Stimulated activated CD4-positive, alpha-beta T cell treated with anti-CD3 and anti-CD28 coated beads, Interleukin-2, amount 100 ng/mL, for 48 hours (primary cell): ENCODE data around the gene FGD3.

Experiments used
- DNase-seq, 2 donors: peaks; one replicate each; pipeline ENCODE4 v3.0.0-alpha.2; 2020

Gene FGD3

DNA sequence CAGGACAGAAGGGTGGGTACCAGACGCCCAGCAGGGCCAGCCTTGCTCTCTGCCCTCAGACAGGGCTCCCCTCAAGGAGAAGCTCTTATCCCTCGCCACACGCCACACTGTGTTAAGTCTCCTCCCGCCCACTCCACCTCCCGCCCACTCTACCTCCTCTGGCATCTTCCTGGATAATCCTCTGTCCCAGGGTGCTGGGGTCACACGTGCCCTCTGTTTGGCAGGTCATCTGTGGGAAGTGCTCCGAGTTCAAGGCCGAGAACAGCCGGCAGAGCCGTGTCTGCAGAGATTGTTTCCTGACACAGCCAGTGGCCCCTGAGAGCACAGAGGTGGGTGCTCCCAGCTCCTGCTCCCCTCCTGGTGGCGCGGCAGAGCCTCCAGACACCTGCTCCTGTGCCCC lies 85.2 kb downstream of the FGD3 start:
- no peak for DNase-seq

DNA sequence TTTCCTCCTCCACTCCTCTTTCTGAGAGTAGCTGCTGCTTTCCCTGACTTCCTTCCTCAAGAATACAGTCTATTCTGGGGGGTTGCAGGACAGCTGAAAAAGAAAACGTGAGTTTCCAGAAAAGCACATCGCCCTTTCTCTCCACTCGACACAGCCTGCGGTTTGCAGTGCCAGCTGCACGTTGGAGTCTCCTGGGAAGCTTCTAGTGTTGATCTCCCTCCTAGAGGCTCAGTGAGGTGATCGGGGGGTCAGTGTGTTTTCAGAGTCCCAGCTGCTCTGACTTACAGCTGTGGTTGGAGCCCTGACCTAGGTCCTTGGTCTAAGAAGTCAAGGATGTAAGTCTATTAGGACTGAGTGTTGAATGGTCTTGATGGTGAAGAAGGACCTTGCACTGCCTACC lies 86.2 kb downstream of the FGD3 start:
- DNase-seq, result no peak

DNA sequence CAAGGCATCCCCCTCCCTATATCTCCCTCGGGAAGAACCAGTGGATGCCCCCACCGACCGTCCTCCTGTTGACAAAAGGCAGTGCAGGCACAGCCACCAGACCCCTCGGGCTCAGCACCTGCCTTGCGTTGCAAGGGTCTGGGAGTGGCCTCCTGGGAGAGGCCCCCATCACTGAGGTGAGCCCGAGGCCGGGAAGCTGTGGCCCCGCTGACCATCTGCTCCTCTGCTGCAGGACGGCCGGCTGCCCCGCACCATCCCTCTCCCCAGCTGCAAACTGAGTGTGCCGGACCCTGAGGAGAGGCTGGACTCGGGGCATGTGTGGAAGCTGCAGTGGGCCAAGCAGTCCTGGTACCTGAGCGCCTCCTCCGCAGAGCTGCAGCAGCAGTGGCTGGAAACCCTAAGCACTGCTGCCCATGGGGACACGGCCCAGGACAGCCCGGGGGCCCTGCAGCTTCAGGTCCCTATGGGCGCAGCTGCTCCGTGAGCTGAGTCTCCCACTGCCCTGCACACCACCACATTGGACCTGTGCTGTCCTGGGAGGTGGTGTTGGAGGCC lies 87.9 kb downstream of the FGD3 start:
- DNase-seq, result no peak

DNA sequence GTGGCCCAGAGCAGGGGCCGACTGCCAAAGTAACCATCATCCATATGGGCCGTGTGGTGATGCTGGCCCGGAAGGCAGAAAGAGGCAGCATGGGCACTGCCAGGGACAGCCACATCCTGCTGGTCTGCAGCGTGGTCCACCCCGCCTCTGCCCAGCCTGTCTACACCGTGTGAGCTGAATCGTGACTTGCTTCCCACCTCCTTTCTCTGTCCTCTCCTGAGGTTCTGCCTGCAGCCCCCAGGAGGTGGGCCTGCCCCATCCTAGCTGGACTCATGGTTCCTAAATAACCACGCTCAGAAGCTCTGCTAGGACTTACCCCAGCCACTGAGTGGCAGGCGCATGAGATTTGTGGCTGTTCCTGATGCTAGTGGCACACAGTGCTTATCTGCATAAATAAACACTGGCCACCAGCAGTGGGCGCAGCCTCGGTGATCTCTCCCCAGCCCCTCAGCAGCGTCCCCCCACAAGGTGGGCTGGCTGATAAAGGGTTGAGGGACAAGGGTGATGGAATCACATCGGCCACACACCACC lies 88.6 kb downstream of the FGD3 start:
- DNase-seq, result no peak

DNA sequence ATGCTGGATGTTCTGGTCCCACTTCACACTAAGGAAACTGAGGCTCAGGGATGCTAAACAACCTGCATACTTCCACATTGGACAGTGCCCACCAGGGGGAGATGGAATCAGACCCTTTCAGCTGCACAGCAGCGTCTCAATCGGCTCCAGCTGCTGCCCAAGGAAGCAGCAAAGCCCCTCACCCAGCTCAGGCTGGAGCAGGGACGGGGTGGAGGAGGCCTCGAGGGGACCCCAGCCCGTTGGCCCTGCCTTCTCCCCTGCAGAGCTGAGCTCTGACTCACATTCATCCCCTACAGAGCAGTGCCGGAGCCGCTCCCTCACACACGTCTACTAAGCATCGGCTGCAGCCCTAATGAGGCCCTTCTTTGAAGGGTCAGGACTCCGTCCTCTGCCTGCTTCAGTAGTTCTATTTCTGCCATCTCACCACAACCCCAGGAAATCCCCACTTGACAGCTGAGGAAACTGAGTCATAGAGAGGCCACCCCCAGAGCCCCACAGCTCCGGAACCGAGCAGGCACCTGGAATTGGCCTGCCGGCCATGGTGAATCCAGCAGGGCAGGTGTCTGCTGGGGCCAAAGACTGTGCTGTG lies 89.7 kb downstream of the FGD3 start:
- no peak for DNase-seq

DNA sequence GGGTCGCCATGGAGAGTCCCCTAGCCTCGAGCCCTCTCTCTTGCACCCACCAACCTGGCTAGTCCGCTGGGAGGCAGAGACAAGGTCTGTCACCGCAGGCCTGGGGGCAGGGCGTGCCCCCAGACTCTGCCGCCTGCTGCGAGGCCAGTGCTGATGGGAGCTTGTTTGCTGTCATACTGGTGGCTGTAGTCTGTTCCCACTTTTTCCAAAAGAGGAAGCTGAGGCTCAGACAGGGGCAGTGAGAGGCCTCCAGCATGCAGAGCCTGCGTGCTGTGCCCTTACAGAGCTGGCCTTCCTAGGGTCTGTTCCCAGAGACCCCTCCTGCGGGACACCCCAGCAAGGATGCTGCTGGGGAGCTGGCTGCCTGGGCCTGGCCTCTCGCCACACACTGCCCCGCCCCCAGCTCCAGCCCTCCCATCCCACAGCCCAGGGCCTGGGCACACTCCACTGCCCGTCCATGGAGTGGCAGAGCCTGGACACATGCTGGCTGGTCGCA lies 90.2 kb downstream of the FGD3 start:
- no peak for DNase-seq

DNA sequence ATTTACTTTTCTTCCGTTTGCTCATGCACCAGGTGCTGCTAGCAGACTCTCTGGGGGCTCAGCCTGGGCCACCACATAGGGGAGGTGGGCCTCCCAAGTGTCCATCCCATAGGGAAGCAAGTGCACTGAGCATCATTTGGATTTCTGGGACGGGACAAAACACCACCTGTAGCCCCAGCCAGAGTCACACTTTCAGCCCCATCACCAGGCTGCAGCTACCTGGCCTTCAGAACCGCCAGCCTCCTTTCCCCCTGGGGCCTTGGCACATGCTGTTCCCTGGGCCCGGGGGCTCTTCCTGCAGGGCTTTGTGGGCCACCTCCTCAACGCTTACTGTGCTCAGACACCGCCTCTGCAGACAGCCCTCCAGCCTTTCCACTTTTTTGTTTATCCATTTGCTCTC lies 91.6 kb downstream of the FGD3 start:
- DNase-seq, result no peak

DNA sequence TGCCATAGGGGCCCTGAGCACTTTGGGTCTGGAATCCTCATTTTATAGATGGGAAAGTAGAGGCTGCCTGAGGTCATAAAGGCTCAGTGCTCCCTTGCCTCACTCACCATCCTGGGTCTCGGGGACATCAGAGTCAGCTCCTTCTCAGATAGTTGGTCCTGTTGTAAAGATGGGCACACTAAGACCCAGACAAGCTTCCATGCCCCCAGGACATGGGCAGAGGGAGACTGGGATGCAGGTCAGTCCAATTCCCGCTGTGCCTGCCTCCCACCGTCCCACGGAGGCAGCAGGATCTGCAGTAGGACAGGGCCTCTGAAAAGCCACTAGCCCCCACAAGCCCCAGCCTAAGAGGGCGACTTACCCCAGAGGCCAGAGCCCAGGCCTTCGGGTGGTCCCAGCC lies 92.1 kb downstream of the FGD3 start:
- DNase-seq, result no peak

DNA sequence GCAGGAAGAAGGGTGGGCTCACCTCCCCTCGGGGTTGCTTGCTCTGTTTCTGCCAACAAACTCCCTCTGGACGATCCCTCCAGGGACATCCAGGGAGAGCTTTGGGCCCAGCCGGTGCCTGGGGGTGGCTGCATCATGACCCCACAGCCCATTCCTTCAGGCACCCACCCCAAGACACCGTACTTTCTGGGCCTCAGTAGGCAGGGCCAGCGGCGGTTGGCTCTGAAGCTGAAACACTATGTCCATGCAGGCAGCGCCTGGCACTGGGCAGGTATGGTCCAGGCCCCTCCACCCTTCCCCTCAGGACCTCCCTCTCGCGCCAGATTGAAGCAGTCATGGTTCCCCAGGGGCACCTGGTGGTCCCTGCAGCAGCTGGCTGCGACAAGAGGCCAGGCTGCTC lies 92.7 kb downstream of the FGD3 start:
- no peak for DNase-seq

DNA sequence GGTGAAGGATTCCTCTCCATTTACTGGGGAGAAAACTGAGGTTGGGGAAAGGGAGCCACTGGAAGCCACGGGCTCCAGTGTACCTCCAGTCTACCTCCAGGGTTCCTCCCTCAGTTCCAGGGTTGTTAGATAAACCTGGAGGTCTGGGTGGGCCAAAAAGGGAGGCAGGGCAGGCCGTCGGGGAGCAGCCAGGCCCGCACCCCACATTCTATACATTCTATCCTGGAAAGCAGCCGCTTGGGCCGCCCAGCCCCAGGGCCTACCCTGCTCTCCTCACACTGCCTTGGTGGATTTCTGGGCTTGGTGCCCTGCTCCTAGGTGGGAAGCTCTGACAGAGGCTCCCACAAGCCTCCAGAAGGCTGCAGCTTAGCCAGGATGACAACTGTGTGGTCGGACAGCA lies 93.1 kb downstream of the FGD3 start:
- DNase-seq, result no peak

DNA sequence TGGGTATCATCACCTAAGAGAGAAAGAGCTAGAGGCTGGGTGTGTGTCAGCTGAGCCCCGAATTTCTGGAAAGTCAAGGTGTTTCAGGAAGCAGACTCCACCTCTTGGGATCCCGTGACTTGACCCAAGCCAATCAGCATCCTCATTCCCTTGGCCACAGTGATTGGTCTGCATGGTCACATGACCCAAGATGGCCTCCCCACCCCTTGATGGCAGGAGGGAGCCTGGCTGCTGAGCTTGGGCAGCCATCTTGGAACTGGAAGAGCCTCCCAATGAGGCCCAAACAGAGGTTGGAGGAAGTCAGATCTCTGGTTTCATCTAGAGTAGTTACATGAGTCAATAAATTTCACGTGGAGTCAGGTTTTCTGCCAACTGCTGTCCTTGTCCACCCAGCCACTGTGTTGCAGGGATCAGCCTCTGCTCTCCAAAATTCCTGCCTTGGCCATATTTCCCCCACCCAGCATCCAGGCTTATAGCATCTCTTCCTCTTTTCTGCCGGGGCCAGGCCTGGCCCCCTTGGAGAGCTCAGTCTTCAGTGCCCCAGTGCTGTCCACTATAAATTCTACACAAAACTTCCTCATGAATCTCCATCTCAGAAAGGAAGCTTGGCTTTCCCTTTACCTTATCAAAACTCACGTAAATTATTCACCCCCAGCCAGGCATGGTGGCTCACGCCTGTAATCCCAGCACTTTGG lies 93.9 kb downstream of the FGD3 start:
- no peak for DNase-seq

DNA sequence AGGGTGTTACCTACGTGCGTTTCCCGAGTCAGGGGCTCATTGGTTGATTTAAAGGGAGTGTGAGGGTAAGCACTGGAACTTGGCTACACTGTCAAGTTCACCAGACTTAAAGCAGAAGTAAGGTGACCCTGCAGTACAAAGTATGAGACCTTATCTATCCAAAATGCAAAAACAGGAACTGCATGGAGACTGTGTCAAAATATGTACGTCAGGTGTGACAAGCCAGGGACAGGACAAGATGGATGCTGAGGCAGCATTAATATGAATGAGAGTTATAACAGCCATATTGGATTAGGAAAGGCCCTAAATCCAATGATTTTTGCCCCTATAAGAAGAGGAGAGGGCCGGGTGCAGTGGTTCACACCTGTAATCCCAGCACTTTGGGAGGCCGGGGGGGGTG lies 95.8 kb downstream of the FGD3 start:
- DNase-seq, result no peak

DNA sequence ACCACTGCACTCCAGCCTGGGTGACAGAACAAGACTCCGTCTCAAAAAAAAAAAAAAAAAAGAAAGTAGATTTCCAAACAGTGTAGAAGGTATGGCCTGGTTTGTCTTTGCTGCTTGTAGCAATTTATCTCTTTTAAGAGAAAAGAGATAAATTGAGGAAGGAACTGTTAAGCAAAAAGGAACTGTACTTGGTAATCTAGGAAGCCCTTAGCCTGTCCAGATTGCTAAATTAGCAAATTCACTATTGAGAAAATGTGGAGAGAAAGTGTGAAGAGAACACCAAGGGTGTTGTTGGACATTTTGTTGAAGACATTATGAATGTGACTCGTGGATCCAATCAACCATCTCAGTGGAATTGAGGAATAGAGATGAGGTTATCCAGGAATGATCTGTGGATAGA lies 98.2 kb downstream of the FGD3 start:
- DNase-seq, result no peak

DNA sequence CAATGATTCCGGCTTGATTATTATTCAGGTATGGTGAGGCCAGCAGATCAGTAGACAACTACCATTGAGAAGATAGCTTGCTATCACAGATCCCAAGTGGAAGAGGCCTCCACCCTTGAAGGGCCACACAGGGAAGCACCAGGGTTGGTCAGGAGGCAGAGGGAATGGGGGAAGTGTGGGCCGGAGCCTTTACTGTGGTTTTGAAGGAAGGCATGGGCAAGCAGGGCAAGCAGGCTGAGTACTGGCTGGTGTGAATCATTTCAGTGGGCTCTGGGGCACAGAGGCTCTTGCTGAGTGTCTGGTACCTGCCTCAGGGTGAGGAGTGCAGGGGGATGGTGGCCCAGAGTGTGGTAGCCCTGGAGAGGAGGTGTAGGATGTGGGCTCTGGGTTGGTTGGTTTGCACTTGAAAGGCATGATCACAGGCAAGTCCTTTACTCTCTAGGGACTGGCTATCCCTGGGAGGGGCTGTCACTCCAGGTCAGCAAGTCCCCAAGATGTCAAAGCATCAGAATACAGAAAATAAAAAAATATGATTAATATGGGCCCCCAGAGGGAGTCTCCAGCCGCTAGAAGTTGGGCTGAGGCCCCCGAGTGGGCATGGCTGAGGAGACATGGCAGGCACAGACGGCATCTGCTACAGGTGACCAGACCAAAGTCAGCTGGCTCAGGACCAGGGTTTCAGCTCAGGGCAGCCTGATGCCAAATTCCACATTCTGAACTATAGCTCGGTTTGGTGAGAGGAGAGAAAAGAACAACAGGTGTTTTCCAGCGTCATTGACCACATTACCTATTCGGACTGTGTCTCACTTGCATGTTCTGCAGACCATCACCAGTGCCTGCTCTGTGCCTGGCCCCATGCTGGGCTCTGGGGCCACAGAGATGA lies 101.5 kb downstream of the FGD3 start:
- no peak for DNase-seq

DNA sequence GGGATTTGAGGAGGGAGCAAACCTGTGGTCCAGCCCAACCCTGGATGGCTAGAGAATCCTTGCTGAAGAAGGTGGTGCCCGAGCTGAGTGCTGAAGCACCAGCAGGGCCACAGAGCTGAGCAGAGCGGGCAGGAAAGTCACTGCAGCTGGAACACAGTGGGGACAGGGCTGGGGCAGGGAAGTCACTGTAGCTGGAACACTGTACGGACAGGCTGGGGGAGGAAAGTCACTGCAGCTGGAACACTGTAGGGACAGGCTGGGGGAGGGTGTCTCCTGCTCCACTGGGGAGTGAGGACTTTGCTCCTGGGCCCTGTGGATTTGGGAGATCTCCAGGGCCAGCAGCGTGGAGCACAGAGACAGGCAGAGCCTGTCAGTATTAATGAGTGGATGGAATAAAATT lies 102.2 kb downstream of the FGD3 start:
- DNase-seq, result no peak

DNA sequence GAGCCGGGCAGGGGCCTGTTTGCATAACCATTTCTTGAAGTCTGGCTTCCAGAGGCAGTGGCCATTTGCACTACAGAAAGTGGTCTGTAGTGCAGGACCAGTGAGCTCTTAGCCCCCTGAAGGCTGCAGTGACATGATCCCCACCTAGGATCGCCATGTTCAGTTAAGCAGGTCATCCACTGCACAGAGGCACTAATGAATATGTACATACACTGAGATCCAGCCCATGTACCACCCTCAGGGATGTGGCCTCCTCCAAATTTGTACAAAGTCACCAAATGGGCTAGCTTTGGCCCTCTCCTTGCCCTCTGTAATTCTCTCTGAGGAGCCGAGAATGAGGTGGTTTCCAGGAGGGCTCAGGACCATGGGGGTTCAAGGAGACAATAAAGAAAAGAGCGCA lies 102.9 kb downstream of the FGD3 start:
- no peak for DNase-seq

DNA sequence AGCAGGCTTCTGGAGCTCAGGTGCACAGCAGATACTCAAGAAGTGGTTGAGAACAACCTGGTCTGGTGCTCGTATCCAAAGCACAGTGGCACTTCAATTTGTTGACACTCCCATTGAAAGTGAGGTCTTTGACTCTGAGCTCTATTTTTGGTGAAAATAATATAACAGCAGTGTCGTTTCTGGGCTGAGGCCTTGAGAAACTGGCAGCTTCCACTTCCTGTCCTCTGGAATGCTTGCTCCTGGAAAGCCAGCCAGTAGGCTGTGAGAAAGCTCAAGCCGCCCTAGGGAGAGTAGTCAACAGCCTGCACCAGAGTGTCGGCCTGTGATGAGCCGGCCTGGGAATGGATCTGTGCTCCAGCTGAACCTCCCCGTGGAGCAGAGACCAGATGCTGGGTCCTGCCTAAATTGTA lies 104.4 kb downstream of the FGD3 start:
- DNase-seq, result no peak

DNA sequence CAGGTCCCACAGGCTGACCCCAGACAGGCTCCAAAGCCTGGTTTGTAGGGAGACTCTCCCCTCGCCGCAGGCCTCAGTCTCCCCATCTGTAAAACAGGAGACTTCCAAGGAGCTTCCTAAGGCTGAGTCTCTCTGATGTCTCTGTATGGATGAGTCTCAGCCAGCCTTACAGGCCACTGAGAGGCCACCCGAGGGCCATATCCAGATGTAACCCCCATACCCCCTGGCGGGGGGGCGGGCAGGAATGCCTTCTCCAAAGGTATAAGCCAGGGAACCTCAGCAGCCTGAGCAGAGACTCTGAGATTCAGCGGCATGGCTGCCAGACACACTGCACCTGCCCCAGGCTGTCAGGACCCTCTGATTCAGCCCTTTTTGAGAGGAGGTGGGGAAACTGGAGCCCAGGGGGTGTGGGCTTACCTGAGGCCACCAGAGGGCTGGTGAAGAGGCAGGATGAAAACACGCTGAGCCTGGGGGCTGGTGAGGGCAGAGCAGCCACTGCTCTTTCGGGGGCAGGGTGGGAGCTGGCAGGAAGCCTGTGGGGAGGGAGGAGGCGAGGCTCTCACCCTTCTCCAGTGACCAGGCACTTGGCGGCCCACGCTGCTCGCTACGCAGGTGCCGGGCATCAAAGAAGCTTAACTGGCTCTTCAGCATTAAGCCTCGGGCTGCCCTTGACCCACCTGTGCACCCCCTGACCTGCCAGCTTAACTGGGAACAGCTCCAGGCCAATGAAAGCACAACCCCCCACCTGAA lies 105.6 kb downstream of the FGD3 start:
- no peak for DNase-seq

DNA sequence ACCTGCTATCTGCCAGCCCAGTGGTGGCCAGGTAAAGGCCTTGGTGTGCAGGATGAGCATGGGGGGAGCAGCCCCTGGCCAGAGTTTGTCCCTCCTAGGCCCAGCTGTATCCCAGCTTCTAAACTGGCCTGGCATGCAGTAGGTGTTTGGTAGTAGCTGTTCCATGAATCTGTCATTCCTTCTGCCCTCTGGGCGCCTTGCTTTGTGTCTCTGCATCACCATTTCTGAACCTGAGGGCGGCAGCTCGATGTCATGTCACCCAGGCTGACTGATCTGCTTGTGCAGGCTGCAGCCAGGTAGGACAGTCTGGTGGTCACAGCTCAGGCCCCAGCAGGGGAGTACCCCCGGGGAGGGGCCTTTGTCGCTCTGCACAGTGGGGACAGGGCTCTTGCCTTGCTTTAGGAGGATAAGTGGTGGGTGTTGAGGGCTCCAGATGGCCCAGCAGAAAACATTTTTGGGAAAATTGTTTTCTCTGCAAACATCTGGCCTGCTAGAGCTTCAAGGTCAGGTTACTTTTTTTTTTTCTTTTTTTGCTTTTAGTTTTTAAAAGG lies 106.5 kb downstream of the FGD3 start:
- DNase-seq, result no peak

DNA sequence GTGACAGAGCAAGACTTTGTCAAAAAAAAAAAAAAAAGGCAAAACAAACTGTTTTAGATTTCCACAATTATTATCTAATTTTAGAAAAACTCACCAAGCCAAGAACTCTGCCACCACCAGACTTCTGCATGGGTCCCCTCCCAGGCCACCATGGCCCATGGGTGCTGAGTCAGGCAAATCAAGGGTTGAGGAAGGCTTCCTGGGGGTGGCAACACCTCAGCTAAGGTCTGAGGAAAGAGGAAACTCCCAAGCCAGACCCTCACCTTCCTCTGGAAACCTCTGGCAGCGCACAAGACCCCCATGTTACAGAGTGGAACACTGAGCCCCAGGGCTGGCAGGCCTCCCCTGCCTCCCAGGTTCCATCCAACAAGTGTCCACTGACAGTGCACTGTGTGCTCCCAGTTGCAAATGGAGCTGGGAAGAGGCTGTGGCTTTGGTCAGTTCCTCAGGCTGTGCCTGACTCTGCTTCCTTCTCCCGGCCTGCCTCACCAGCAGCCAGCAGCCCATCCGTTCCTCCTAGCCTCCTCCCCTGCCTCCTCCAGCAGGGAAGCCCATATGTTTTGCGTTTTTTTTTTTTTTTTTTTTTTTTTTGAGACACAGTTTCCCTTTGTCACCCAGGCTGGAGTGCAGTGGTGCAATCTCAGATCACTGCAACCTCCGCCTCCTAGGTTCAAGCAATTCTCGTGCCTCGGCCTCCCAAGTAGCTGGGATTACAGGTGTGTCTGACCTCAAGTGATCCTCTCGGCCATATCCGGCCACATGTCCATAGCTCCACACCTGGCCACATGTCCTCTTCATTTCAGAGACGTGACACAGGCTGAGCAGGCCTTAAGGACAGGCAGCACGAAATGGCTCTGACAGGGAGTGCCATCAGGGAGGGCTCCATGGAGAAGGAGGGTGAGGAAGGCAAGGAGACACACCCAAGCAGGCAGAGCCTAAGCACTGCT lies 107.7 kb downstream of the FGD3 start:
- DNase-seq, result no peak

DNA sequence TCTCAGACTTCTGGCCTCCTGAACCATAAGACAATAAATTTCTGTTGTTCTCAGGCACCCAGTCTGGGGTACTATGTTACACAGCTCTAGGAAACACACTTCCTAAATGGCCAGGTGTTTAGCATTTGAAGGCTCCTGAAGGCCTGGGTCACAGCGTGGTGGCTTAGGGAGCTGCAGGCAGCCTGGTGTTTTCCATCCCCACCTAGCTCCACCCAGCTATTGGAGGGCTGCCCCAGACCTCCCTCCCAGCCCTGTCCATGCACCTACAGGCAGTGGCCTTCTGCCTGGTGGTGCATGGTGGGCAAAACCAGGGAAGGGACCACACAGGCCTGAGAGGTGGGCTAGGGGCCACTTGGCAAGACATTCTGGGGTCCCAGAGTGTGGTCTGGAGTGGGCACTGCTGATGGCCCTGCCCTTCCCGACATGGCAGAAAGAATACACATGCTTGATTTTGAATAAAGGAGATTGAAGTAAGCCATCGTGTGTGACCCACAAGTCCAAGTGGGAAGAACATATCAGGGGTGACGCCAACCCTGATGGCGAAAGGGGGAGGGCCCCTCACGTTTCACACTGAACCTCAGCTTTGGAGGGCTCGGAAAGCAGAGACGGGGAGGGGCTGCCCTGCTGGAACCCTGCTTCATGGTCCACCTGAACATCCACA lies 109.8 kb downstream of the FGD3 start:
- no peak for DNase-seq
